HepG2 (cell line): Measurements from ENCODE around the gene PRXL2B. TPM values are rescaled to one million over a fixed set of nuclear protein-coding genes. Genes with fewer than 3 reads are reported as not detected.
A peak's percentile ranks its signal among the peaks of the same experiment; 100 is the strongest.

Source experiments
- ATAC-seq: fragments of 200-7000 bp; cut with Tn5 transposase; 3 replicates; pipeline ENCODE4 v1.9.1; 2020; ENCODE audit warnings: mild to moderate bottlenecking, moderate library complexity
- BruUV-seq: library from RNA; stranded (reverse); fragments of 400-500 nt; replicated peaks from 2 replicates; lab custom pipeline; 2021; lab: Mats Ljungman, UMichigan
- CTCF ChIA-PET: fragments of 300-600 bp; formaldehyde crosslinking; extraction: SDS; loops from one replicate; lab custom pipeline; 2021; ENCODE audit warnings: low total read pairs, inconsistent platforms, low intra/inter-chr PET ratio; lab: Yijun Ruan, JAX
- POLR2A ChIA-PET: fragments of 350-600 bp; sonication (Branson Sonifier 250); formaldehyde crosslinking; loops from one replicate; lab custom pipeline; 2020; ENCODE audit warnings: antibody characterized with exemption, inconsistent platforms; lab: Yijun Ruan, JAX
- DNase-seq: peaks from one replicate; pipeline ENCODE4 v3.0.0-alpha.2; 2015; ENCODE audit warnings: low spot score
- FAIRE-seq: peaks from 3 replicates; lab custom pipeline; 2011; peaks lifted over from hg19 to GRCh38; lab: Jason Lieb, UNC
- H2AFZ ChIP-seq: one replicate; pipeline ENCODE4 v1.6.1; 2011; ENCODE audit warnings: low read length, inconsistent platforms
- H3K27ac ChIP-seq: fragments of 300-600 bp; 3 replicates; pipeline ENCODE4 v1.8.0; 2011; ENCODE audit warnings: mixed run types, mild to moderate bottlenecking, mixed read lengths, low read length, inconsistent platforms; ENCODE audit not compliant: insufficient read depth; ENCODE audit errors: extremely low read length
- H3K27me3 ChIP-seq, 2 experiments: fragments of 200-600 bp in 1 of 2; 2 replicates in 1 of 2; 3 replicates in 1 of 2; pipeline versions ENCODE4 v1.6.0 to v1.8.0; 2011; ENCODE audit warnings: low read length in 2 of 2, mild to moderate bottlenecking in 2 of 2, moderate library complexity in 2 of 2, inconsistent platforms in 1 of 2; ENCODE audit not compliant: insufficient read depth in 2 of 2, control insufficient read depth in 1 of 2
- H3K36me3 ChIP-seq, 2 experiments: fragments of 200-600 bp in 1 of 2; replicated peaks in 1 of 2; 2 replicates in 1 of 2; 3 replicates in 1 of 2; pipeline versions ENCODE4 v1.5.1 to v1.8.0; 2011; ENCODE audit warnings: low read length in 2 of 2, inconsistent platforms in 1 of 2; ENCODE audit not compliant: insufficient read depth in 2 of 2, control insufficient read depth in 1 of 2
- H3K4me1 ChIP-seq: 2 replicates; pipeline ENCODE4 v1.5.1; 2012; ENCODE audit warnings: low read length, inconsistent platforms; ENCODE audit not compliant: insufficient read depth
- H3K4me2 ChIP-seq: 2 replicates; pipeline ENCODE4 v1.6.0; 2011; ENCODE audit warnings: low read depth, low read length, inconsistent platforms
- H3K4me3 ChIP-seq, 3 experiments: fragments of 200-600 bp in 1 of 3; sonication (generic), shearing (Covaris generic) in 1 of 3; replicated peaks in 1 of 3; 2 replicates each; pipeline ENCODE4 v1.5.1; 2011 to 2016; ENCODE audit warnings: low read length in 3 of 3, inconsistent platforms in 2 of 3, low read depth in 2 of 3, mild to moderate bottlenecking in 2 of 3, control low read depth in 1 of 3, mixed read lengths in 1 of 3; ENCODE audit not compliant: insufficient read depth in 1 of 3
- H3K79me2 ChIP-seq: one replicate; pipeline ENCODE4 v1.6.1; 2011; ENCODE audit warnings: low read length, inconsistent platforms; ENCODE audit not compliant: insufficient read depth
- H3K9ac ChIP-seq: 2 replicates; pipeline ENCODE4 v1.6.0; 2011; ENCODE audit warnings: mild to moderate bottlenecking, low read depth, low read length, inconsistent platforms; ENCODE audit not compliant: insufficient read depth
- H3K9me3 ChIP-seq: 2 replicates; pipeline ENCODE4 v1.5.1; 2012; ENCODE audit warnings: mild to moderate bottlenecking, low read length
- H4K20me1 ChIP-seq: 2 replicates; pipeline ENCODE4 v1.6.0; 2011; ENCODE audit warnings: inconsistent platforms, mild to moderate bottlenecking, low read length, moderate library complexity; ENCODE audit not compliant: insufficient read depth
- CC2D1A ChIP-seq: sonication (generic); formaldehyde crosslinking; IDR thresholded peaks from 2 replicates; pipeline ENCODE4 v1.8.1; 2023; ENCODE audit warnings: mild to moderate bottlenecking, missing genetic modification reagents
- CCDC6 ChIP-seq: sonication (generic); formaldehyde crosslinking; IDR thresholded peaks from 2 replicates; pipeline ENCODE4 v1.8.1; 2022; ENCODE audit warnings: mild to moderate bottlenecking, missing genetic modification reagents, moderate library complexity
- MXD1 ChIP-seq: sonication (generic); formaldehyde crosslinking; IDR thresholded peaks from 2 replicates; pipeline ENCODE4 v1.4.0; 2020; ENCODE audit warnings: mild to moderate bottlenecking, missing genetic modification reagents
- SOX6 ChIP-seq, 2 experiments: fragments of 450-650 bp in 1 of 2; sonication (generic) in 1 of 2; formaldehyde crosslinking in 1 of 2; IDR thresholded peaks; 2 replicates each; pipeline versions ENCODE4 v1.4.0 to v1.6.1; 2017 to 2020; ENCODE audit warnings: antibody characterized with exemption in 1 of 2, mild to moderate bottlenecking in 1 of 2, missing genetic modification reagents in 1 of 2
- ZBTB43 ChIP-seq: sonication (generic); formaldehyde crosslinking; conservative IDR thresholded peaks from 2 replicates; pipeline ENCODE4 v1.4.0; 2020; ENCODE audit warnings: missing genetic modification reagents
- ZFX ChIP-seq: sonication (generic); formaldehyde crosslinking; IDR thresholded peaks from 2 replicates; pipeline ENCODE4 v1.4.0; 2020; ENCODE audit warnings: mild to moderate bottlenecking, low read depth, missing genetic modification reagents, moderate library complexity
- ZNF160 ChIP-seq: sonication (generic); formaldehyde crosslinking; IDR thresholded peaks from 2 replicates; pipeline ENCODE4 v1.8.0; 2022; ENCODE audit warnings: mild to moderate bottlenecking, inconsistent platforms, missing genetic modification reagents
- ZNF282 ChIP-seq: fragments of 450-650 bp; IDR thresholded peaks from 2 replicates; pipeline ENCODE4 v1.6.1; 2018; ENCODE audit not compliant: partially characterized antibody
- ZNF333 ChIP-seq: sonication (generic); formaldehyde crosslinking; IDR thresholded peaks from 2 replicates; pipeline ENCODE4 v1.4.0; 2020; ENCODE audit warnings: mild to moderate bottlenecking, missing genetic modification reagents, borderline replicate concordance
- ZNF619 ChIP-seq: sonication (generic); formaldehyde crosslinking; IDR thresholded peaks from 2 replicates; pipeline ENCODE4 v1.4.0; 2020; ENCODE audit warnings: mild to moderate bottlenecking, missing genetic modification reagents
- ZSCAN22 ChIP-seq: sonication (generic); formaldehyde crosslinking; IDR thresholded peaks from 2 replicates; pipeline ENCODE4 v1.4.0; 2020; ENCODE audit warnings: mild to moderate bottlenecking, missing genetic modification reagents
- WGBS: methylation state at CpG from one replicate; pipeline ENCODE4 v1.1.6; 2017; ENCODE audit warnings: low lambda C conversion rate; 5-methylcytosine and 5-hydroxymethylcytosine counted together
- in situ Hi-C: cut with HindIII; loops from 2 replicates; pipeline ENCODE4 v1.10.0; 2017; ENCODE audit warnings: low pct_unique_long_range_greater_than_20kb; ENCODE audit not compliant: extremely low pct_ligation_motif_present
- intact Hi-C: fragments of 100-400 bp; cut with micrococcal nuclease; formaldehyde crosslinking; loops from one replicate; pipeline ENCODE4 v1.10.0; 2022; ENCODE audit not compliant: unreplicated experiment
- polyA plus RNA-seq, 8 experiments: library from polyadenylated mRNA; depleted of rRNA in 3 of 8; stranded (reverse) in 7 of 8; unstranded in 1 of 8; fragments of >200 nt; fragmentation: Illumina TruSeq in 4 of 8; extraction: Trizol in 4 of 8; gene quantifications; 2 replicates each; pipeline versions ENCODE4 v1.2.1 to v1.2.3, GENCODE V29; 2011 to 2016; ENCODE audit warnings: low read depth in 4 of 8, missing spikeins in 1 of 8, mixed read lengths in 1 of 8; ENCODE audit not compliant: insufficient read depth in 1 of 8
- total RNA-seq, 5 experiments: library from RNA; depleted of rRNA; stranded (reverse); fragments of >200 nt; fragmentation: Illumina TruSeq; extraction: Trizol; gene quantifications; 2 replicates each; pipeline ENCODE4 v1.2.3, GENCODE V29; 2016; ENCODE audit warnings: low read depth in 1 of 5

The PRXL2B gene
- total and polyA plus RNA-seq, 2 of the 13 experiments (the other 11 are each of a cell fraction or from before 2014, with no cell fraction given): 16.8 to 22.1 TPM

GRCh38 chr1:2633366-2633935 lies 46.9 kb downstream of the PRXL2B start:
- 0 out of 2 replicates have a peak, but pooled peaks cover 2% of the 10 kb centered on the region for H4K20me1 ChIP-seq
- no peak for TF ChIP-seq CCDC6 (CRISPR knock-in tag)
- no peak for TF ChIP-seq CC2D1A (CRISPR knock-in tag)
- no peak for TF ChIP-seq ZBTB43 (CRISPR knock-in tag)
- TF ChIP-seq ZNF282: no peak
- TF ChIP-seq SOX6 (IDR thresholded peaks at IDR 0.05): no peak
- no peak for TF ChIP-seq SOX6 (CRISPR knock-in tag; IDR thresholded peaks at IDR 0.05)
- TF ChIP-seq ZFX (CRISPR knock-in tag): peak; percentile 11; the same call in 1 of the 2 replicates
- TF ChIP-seq MXD1: 0 out of 2 replicates have a peak, but pooled peaks have one; percentile 9
- no peak for TF ChIP-seq ZNF619 (CRISPR knock-in tag)
- no peak for TF ChIP-seq ZNF160 (CRISPR knock-in tag)
- TF ChIP-seq ZNF333 (CRISPR knock-in tag): no peak
- TF ChIP-seq ZSCAN22 (CRISPR knock-in tag): no peak
- H3K4me2 ChIP-seq: peak overlapping the region; percentile 25
- peaks cover 40% of the 10 kb centered on the region for H3K4me1 ChIP-seq
- H3K9ac ChIP-seq: no peak overlapping the region
- FAIRE-seq (no peak), DNase-seq (no peak), ATAC-seq (peak; percentile 36)
- H3K27me3 ChIP-seq: peaks cover 7 to 21% of the 10 kb centered on the region in 2 experiments; a peak in 4 of 5 replicates
- ChIA-PET POLR2A (interaction anchor here (1.1 to 2.0 kb wide), 2 partner anchors 48 to 77 kb away, joined by 4 to 11 read pairs; partner anchors contain the start of genes PRXL2B and TNFRSF14), CTCF (no interaction called here)
- intact Hi-C loops (loop anchor here (5.0 to 10.0 kb wide), 2 partner anchors 49 to 76 kb away; partner anchors contain the start of genes PRXL2B and TNFRSF14), in situ Hi-C loops (no loop called here)
- no peaks in the 10 kb centered on the region for H3K79me2 ChIP-seq
- H2AFZ ChIP-seq: no peak overlapping the region
- peak overlapping the region in 1 of 3 experiments; percentile 21; a peak in 1 of 6 replicates for H3K4me3 ChIP-seq
- H3K27ac ChIP-seq: no peak overlapping the region
- no TSS peak for BruUV-seq
- H3K9me3 ChIP-seq: peaks cover 7% of the 10 kb centered on the region; the same call in 1 of the 2 replicates
- H3K36me3 ChIP-seq: no peaks in the 10 kb centered on the region
- no CpG with 5 or more reads among the region's 12 CpGs for WGBS
